Right renal pelvis (tissue), 4 donors: ENCODE data around the gene SSH2. TPM values are rescaled to one million over a fixed set of nuclear protein-coding genes. Genes with fewer than 3 reads are reported as not detected.
A peak's percentile ranks its signal among the peaks of the same experiment; 100 is the strongest.
"Not testable (repeated sequence)": the region's sequence is repeated elsewhere in the genome, so short reads cannot be mapped to it uniquely, and the experiment has no call there.

ENCODE experiments used
- DNase-seq, 4 donors: peaks; one replicate each; pipeline ENCODE4 v3.0.0-alpha.2; 2013; ENCODE audit warnings: low read depth in 4 of 4, low spot score in 3 of 4, missing footprints in 1 of 4
- polyA plus RNA-seq, 4 donors: library from polyadenylated mRNA; unstranded; fragments of 120-200 nt; gene quantifications; one replicate each; pipeline ENCODE4 v1.2.1, GENCODE V29; 2013; ENCODE audit not compliant: insufficient read length in 4 of 4

The SSH2 gene
- polyA plus RNA-seq, 4 donors, result 16.6 to 19.2 (median 19.0) TPM

DNA sequence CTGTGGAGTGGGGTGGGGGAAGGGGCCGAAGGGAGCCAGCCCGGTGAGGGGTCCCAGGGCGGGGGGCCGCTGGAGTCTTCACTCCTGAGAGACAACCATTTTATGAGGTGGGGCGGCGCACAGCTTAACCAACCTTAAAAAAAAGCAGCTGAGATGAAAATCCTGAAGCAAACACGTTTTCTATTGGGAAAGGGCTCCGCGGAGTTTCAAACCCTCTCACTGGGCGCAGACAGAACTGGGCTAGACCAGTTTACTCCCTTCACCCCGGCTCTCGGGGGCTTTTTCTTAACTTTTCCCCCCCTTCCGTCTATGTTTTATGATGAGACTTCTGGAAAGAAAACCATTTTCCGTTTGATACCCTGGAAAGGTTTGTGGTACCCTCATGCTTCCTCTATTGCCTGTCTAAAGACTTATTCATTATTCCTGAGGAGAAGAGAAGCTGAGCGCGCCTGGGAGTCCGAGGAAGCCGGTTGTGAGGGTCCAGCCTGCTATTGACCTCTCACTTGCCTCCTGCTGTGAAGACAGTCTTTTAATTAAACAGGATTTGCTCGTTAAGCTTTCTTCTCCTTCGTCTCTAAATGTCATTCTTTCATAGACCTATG lies 482 bp upstream of the SSH2 start:
- no peak for DNase-seq

GRCh38 chr17:29929006-29929532 lies 959 bp downstream of the SSH2 start:
- peak in 2 of 4 donors; percentile 36 to 52 for DNase-seq

DNA sequence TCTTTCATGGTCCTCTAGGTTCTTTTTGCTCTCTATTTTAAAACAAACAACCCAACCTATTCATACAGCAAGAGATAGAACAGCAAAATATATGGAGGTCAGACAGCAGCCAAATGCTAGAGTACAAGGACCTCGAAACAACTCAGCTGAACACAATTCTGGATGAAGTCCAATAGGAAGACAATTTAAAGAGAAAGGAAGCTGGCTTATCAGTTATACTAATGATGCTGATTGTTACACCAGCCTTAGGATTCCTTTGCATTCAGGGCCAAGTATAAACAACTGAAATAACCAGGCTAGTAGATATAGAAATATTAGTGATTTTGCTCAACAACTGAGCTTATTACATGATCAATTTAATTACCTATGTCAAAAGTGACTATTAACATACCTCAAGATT lies 2.5 kb downstream of the SSH2 start:
- no peak for DNase-seq

GRCh38 chr17:29924786-29925185 lies 5.2 kb downstream of the SSH2 start:
- no peak for DNase-seq

- DNase-seq, result no peak
These were observed 10.8 kb downstream of the SSH2 start for GRCh38 chr17:29918922-29919856.

DNA sequence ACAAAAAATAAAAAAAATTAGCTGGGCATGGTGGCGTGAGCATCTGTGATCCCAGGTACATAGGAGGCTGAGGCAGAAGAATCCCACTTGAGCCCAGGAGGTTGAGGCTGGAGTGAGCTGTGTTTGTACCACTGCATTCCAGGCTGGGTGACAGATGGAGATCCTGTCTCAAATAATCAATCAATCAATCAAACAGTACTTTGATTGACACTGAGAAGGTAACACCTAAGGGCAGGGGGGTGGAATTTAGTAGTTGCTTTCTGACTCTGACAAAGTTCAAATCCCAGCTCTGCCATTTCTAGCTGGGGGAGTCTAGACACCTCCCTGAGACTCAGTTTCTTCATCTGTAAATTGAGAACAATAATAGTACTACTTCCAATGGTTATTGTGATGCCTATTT lies 12.0 kb downstream of the SSH2 start:
- DNase-seq, result no peak

DNA sequence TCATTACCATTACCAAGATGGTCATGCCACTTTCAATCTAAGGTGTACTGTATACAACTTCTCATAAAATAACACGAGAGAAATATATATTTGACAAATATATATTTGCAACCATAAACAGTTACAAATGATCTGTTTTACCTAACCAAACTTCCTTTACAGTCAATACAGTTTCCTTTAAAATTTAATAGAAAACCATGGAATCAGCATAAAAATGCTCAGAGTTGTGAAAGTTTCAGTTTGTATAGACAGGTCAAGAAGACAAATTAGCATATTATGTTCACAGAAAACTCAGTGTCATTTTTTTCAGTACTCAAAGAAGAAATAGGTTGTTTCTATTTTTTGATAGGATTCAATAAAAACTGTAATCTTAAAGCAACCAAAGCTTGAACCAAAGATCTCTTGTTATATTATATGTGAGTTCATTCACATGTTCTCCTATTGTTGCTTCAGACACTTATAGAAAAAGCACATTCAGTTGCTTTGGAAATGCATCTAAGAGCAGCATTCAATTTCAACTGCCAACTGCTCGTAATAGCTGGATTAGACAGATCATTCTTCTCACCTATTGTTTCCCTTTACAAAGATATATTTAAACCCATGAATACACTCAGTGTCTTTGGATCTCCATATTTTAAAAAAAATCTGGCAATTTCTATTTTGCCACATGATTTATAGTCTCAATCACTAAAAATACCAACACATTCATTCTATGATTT lies 15.1 kb downstream of the SSH2 start:
- DNase-seq, result no peak

GRCh38 chr17:29911641-29912177 lies 18.3 kb downstream of the SSH2 start:
- DNase-seq, result no peak

DNA sequence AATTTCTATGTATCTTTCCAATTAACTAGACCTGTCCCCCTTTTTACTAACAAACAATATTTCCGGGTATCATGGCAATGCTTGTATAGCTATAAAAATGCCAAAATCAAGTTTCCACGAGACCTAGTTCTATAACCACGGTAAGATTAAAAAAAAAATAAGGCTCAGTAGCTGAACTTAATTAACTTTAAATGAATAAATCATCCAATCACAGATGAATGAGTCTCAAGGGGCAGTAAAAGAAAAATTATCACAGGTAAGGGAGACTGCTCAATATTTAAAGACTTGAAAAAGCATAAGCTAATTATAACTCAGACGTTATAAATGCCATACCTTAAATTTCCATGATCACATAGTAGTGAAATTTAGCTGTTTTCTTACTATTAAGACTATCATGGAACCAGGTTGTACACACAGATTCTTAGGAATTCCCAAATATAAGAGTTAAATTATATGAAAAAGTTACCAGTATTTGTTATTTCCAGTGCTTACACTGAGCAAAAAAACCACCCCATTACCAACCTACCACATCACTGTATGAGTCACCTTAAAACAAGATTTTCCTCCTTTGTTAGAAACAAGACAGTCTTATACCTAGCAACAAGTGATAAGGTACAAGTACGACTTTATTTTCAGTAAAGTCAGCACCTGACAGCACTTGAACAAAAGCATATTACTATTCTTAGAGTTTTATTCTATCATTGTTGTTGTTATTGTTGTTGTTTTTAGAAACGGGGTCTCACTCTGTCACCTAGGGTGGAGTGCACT lies 20.6 kb downstream of the SSH2 start:
- DNase-seq, result no peak

DNA sequence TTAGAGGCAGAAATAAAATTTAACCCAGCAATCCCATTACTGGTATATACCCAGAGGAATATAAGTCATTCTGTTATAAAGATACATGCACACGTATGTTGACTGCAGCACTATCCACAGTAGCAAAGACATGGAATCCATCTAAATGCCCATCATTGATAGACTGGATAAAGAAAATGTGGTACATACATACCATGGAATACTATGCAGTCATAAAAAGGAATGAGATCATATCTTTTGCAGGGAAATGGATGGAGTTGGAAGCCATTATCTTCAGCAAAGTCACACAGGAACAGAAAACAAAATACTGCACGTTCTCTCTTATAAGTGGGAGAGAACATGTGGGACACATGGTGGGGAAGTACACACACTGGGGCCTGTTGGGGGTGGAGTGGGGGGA lies 23.1 kb downstream of the SSH2 start:
- DNase-seq, result no peak

DNA sequence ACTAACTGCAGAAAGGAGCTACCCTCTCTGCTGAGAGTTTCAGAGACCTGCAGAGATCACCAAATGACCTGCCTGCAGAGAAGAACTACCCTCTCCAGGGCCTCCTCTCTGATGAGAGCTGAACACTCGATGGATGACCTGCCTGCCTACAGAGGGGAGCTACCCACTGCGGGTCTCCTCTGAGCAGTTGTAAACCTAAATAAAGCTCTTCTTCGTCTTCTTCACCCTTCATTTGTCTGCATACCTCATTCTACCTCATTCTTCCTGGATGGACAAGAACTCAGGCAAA lies 24.2 kb downstream of the SSH2 start:
- DNase-seq, result no peak

DNA sequence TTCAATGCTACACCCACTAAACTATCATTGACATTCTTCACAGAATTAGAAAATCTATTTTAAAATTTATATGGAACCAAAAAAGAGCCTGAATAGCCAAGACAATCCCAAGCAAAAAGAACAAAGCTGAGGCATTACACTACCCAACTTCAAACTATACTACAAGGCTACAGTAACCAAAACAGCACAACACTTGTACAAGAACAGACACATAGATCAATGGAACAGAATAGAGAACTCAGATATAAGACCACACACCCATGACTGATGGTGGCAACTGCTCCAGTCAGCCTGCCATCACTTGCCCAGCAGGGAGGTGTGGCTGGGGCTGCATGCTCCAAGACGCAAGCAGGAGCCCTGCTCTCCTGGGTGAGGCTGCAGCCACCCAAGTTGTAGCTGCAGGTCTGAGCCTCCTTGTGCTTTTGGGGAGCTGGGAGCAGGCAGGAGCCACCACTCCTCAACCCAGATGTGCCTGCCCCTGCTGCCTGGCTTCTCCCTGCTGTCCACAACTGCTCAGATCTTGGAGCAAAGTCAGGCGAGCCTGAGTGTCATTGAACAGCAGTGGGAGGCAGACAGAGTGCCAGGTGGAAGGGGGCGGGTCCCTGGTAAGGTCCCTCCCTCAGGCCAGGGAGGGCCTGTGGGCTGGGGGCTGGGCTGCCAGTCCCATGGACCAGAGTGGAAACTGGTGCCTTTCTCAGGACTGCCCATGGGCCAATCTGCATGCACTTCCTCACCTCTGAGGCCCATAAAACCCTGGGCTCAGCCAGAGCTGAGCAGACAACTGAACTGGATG lies 24.7 kb downstream of the SSH2 start:
- DNase-seq, result no peak

GRCh38 chr17:29903471-29903870 lies 26.6 kb downstream of the SSH2 start:
- DNase-seq, result no peak

- DNase-seq, result not testable (repeated sequence)
These were observed 32.9 kb downstream of the SSH2 start for GRCh38 chr17:29897136-29897535.

- no peak for DNase-seq
These were observed 37.8 kb downstream of the SSH2 start for GRCh38 chr17:29892201-29892600.

GRCh38 chr17:29891131-29891530 lies 38.9 kb downstream of the SSH2 start:
- DNase-seq, result no peak

DNA sequence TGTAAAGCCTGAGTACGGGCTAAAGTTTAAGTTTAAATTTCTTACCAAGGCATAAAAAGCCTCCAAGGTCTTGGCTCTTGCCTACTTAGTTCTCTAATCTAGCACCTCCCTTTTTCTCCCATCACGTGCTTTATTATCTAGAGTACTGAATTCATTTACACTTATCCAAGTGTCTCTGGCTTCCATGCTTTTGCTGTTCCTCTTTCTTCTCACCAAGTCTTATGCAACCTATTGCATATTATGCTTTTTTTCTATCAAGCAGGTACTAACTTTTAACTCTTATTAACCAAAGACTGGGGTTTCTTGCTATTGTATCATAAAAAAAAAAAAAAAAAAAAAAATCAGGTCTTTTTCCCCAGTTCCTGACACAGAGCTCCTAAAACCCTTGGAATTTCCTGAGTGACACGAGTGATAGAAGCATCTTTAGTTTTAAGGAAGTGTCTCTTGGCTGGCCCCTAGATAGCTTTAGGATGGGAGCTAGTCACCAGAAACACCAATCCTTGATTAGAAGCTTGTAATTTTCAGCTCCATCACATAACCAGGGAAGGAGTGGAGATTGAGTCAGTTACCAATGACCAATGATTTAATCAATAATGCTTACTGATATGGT lies 44.9 kb downstream of the SSH2 start:
- no peak for DNase-seq

GRCh38 chr17:29883497-29883896 lies 46.5 kb downstream of the SSH2 start:
- DNase-seq, result no peak

- no peak for DNase-seq
These were observed 48.8 kb downstream of the SSH2 start for GRCh38 chr17:29881256-29881655.
